Osteoblast (primary cell): Measurements from ENCODE around the gene AAR2. TPM values are rescaled to one million over a fixed set of nuclear protein-coding genes. Genes with fewer than 3 reads are reported as not detected.

Experiments used
- DNase-seq: peaks from one replicate; pipeline ENCODE4 v3.0.0; 2011; ENCODE audit warnings: low spot score, mixed read lengths; ENCODE audit not compliant: insufficient read length; ENCODE audit errors: missing footprints
- H2AFZ ChIP-seq: 2 replicates; pipeline ENCODE4 v1.6.0; 2011; ENCODE audit warnings: mild to moderate bottlenecking, low read length
- H3K27ac ChIP-seq: 2 replicates; pipeline ENCODE4 v1.5.1; 2011; ENCODE audit warnings: mild to moderate bottlenecking, low read depth, low read length, moderate library complexity
- H3K27me3 ChIP-seq: 2 replicates; pipeline ENCODE4 v1.6.0; 2012; ENCODE audit warnings: mild to moderate bottlenecking, control low read depth, inconsistent platforms, low read length, moderate library complexity; ENCODE audit not compliant: insufficient read depth
- H3K36me3 ChIP-seq: 2 replicates; pipeline ENCODE4 v1.5.1; 2011; ENCODE audit warnings: mild to moderate bottlenecking, low read length, control low read depth, moderate library complexity; ENCODE audit not compliant: insufficient read depth
- H3K4me1 ChIP-seq: 2 replicates; pipeline ENCODE4 v1.5.1; 2011; ENCODE audit warnings: mild to moderate bottlenecking, low read length, control low read depth, moderate library complexity; ENCODE audit not compliant: insufficient read depth
- H3K4me2 ChIP-seq: 2 replicates; pipeline ENCODE4 v1.6.0; 2011; ENCODE audit warnings: mild to moderate bottlenecking, low read length; ENCODE audit not compliant: insufficient read depth
- H3K4me3 ChIP-seq: fragments of 200-600 bp; sonication (generic); 3 replicates; pipeline ENCODE4 v1.5.1; 2012; ENCODE audit warnings: mild to moderate bottlenecking, low read length, inconsistent platforms; ENCODE audit not compliant: insufficient read depth
- H3K79me2 ChIP-seq: 2 replicates; pipeline ENCODE4 v1.6.0; 2012; ENCODE audit warnings: mild to moderate bottlenecking, low read length, control low read depth, inconsistent platforms; ENCODE audit not compliant: insufficient read depth
- H3K9me3 ChIP-seq: 2 replicates; pipeline ENCODE4 v1.5.1; 2011; ENCODE audit warnings: low read depth, low read length, control low read depth
- H4K20me1 ChIP-seq: 2 replicates; pipeline ENCODE4 v1.6.0; 2012; ENCODE audit warnings: mild to moderate bottlenecking, low read length, control low read depth; ENCODE audit not compliant: insufficient read depth
- CTCF ChIP-seq: IDR thresholded peaks from 2 replicates; pipeline ENCODE4 v1.5.1; 2011; ENCODE audit warnings: mild to moderate bottlenecking, low read depth, low read length, moderate library complexity; ENCODE audit errors: extremely low read depth
- total RNA-seq: library from RNA; depleted of rRNA; stranded (reverse); fragments of >200 nt; gene quantifications from 2 replicates; pipeline ENCODE4 v1.2.3, GENCODE V29; 2012

Gene AAR2
- total RNA-seq, 1 donor = 29.0 TPM

GRCh38 chr20:36236786-36237121 lies 476 bp downstream of the AAR2 start:
- Histone ChIP-seq H3K36me3 (peaks cover 20% of the 10 kb centered on the region), H2AFZ (peak overlapping the region; percentile 100), H4K20me1 (peaks cover 9% of the 10 kb centered on the region), H3K79me2 (peaks cover 59% of the 10 kb centered on the region), H3K27ac (peak overlapping the region; percentile 74), H3K4me2 (peak overlapping the region; percentile 80), H3K9me3 (no peaks in the 10 kb centered on the region), H3K27me3 (no peaks in the 10 kb centered on the region), H3K4me3 (peak overlapping the region; percentile 90), H3K4me1 (peaks cover 12% of the 10 kb centered on the region)
- no peak for DNase-seq
- no peak for TF ChIP-seq CTCF

- no peak overlapping the region for H3K27ac ChIP-seq
- H3K27me3 ChIP-seq = no peaks in the 10 kb centered on the region
- DNase-seq = no peak
These were observed 1.2 kb downstream of the AAR2 start for GRCh38 chr20:36237477-36237876.

GRCh38 chr20:36238153-36238552 lies 1.9 kb downstream of the AAR2 start:
- no peak for TF ChIP-seq CTCF
- DNase-seq = no peak
- Histone ChIP-seq H3K9me3 (no peaks in the 10 kb centered on the region), H2AFZ (no peak overlapping the region), H3K79me2 (peaks cover 65% of the 10 kb centered on the region), H3K36me3 (peaks cover 30% of the 10 kb centered on the region), H3K27ac (no peak overlapping the region), H3K27me3 (no peaks in the 10 kb centered on the region), H3K4me3 (no peak overlapping the region), H4K20me1 (peaks cover 13% of the 10 kb centered on the region), H3K4me1 (peaks cover 12% of the 10 kb centered on the region), H3K4me2 (no peak overlapping the region)

More at GRCh38 chr20:36237477-36237876, 1.2 kb downstream of the AAR2 start:
- Histone ChIP-seq H3K9me3 (no peaks in the 10 kb centered on the region), H2AFZ (no peak overlapping the region), H3K36me3 (peaks cover 23% of the 10 kb centered on the region), H3K4me2 (peak overlapping the region; percentile 80), H3K4me3 (peak overlapping the region; percentile 90), H4K20me1 (peaks cover 9% of the 10 kb centered on the region), H3K4me1 (peaks cover 12% of the 10 kb centered on the region), H3K79me2 (peaks cover 63% of the 10 kb centered on the region)
- no peak for TF ChIP-seq CTCF

GRCh38 chr20:36238760-36239159 lies 2.5 kb downstream of the AAR2 start:
- no peaks in the 10 kb centered on the region for H3K27me3 ChIP-seq
- H3K4me3 ChIP-seq = no peak overlapping the region
- no peak for TF ChIP-seq CTCF
- DNase-seq = no peak
- peaks cover 36% of the 10 kb centered on the region for H3K36me3 ChIP-seq
- H3K9me3 ChIP-seq = no peaks in the 10 kb centered on the region
- no peak overlapping the region for H2AFZ ChIP-seq
- peaks cover 12% of the 10 kb centered on the region for H3K4me1 ChIP-seq
- peaks cover 19% of the 10 kb centered on the region for H4K20me1 ChIP-seq
- peaks cover 70% of the 10 kb centered on the region for H3K79me2 ChIP-seq
- no peak overlapping the region for H3K27ac ChIP-seq
- H3K4me2 ChIP-seq = no peak overlapping the region
